Stimulated activated naive CD4-positive, alpha-beta T cell (primary cell): Measurements from ENCODE around the gene TMEM61.
"Not testable (repeated sequence)": the region's sequence is repeated elsewhere in the genome, so short reads cannot be mapped to it uniquely, and the experiment has no call there.

ENCODE experiments used
- DNase-seq, 6 experiments: peaks; one replicate each; lab custom pipeline; 2025; lab: John Stamatoyannopoulos, UW

The TMEM61 gene

GRCh38 chr1:55001311-55001710 lies 20.9 kb downstream of the TMEM61 start:
- no peak for DNase-seq

- DNase-seq = no peak
Measured at GRCh38 chr1:55002686-55003085, 22.3 kb downstream of the TMEM61 start.

GRCh38 chr1:55005351-55006140 lies 25.1 kb downstream of the TMEM61 start:
- DNase-seq = no peak

GRCh38 chr1:55006931-55007330 lies 26.5 kb downstream of the TMEM61 start:
- DNase-seq = no peak

GRCh38 chr1:55007625-55008024 lies 27.2 kb downstream of the TMEM61 start:
- DNase-seq = no peak

GRCh38 chr1:55010194-55010886 lies 29.9 kb downstream of the TMEM61 start:
- DNase-seq = no peak

GRCh38 chr1:55010887-55011217 lies 30.4 kb downstream of the TMEM61 start:
- DNase-seq = no peak

- DNase-seq = no peak
Measured at GRCh38 chr1:55012661-55013060, 32.2 kb downstream of the TMEM61 start.

- no peak for DNase-seq
Measured at GRCh38 chr1:55015123-55015522, 34.7 kb downstream of the TMEM61 start.

GRCh38 chr1:55015731-55016620 lies 35.5 kb downstream of the TMEM61 start:
- no peak for DNase-seq

GRCh38 chr1:55018395-55018794 lies 38.0 kb downstream of the TMEM61 start:
- no peak for DNase-seq

- DNase-seq = peak; percentile 6 to 42 (median 30)
Measured at GRCh38 chr1:55021942-55022546, 41.6 kb downstream of the TMEM61 start.

GRCh38 chr1:55024163-55024562 lies 43.7 kb downstream of the TMEM61 start:
- not testable (repeated sequence) for DNase-seq

- not testable (repeated sequence) for DNase-seq
Measured at GRCh38 chr1:55026682-55027081, 46.3 kb downstream of the TMEM61 start.

- not testable (repeated sequence) for DNase-seq
Measured at GRCh38 chr1:55031098-55031497, 50.7 kb downstream of the TMEM61 start.

GRCh38 chr1:55033265-55033614 lies 52.8 kb downstream of the TMEM61 start:
- DNase-seq = no peak

- no peak for DNase-seq
Measured at GRCh38 chr1:55034476-55035133, 54.2 kb downstream of the TMEM61 start.

GRCh38 chr1:55035904-55036303 lies 55.5 kb downstream of the TMEM61 start:
- DNase-seq = no peak

- no peak for DNase-seq
Measured at GRCh38 chr1:55037733-55038551, 57.5 kb downstream of the TMEM61 start.

- no peak for DNase-seq
Measured at GRCh38 chr1:55038552-55038838, 58.1 kb downstream of the TMEM61 start.

GRCh38 chr1:55038974-55039341 lies 58.5 kb downstream of the TMEM61 start:
- no peak for DNase-seq
